ENCODE results near the gene HS2ST1.

HS2ST1 gene

DNA sequence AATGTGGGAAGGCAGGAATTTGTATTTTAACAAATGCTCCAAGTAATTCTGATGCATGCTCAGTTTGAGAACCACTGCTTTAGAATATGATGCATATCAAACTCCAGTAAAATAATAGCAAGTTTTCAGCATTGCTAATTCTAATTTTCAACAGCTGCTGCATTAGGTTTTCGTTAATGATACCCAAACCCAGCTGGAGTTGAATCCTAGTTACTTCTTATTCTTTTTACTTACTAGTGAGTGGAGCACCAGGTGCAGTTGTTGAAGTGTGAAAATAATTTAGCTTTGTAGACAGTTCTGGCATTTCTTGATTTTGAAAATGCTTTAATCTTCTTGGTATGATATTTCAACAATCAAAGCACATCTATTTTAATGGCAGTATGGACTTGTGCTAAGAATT lies 138.5 kb downstream of the HS2ST1 start:
- no peak for ATAC-seq
- TF ChIP-seq GLIS3 (CRISPR knock-in tag; IDR thresholded peaks at IDR 0.05): no peak
- TF ChIP-seq PATZ1 (CRISPR knock-in tag; IDR thresholded peaks at IDR 0.05; ENCODE audit: borderline replicate concordance): no peak

- TF ChIP-seq TOX (CRISPR knock-in tag; IDR thresholded peaks at IDR 0.05; ENCODE audit: borderline replicate concordance): no peak
- no peak for TF ChIP-seq ARNTL (CRISPR knock-in tag; IDR thresholded peaks at IDR 0.05; ENCODE audit: borderline replicate concordance, low read depth)
- ATAC-seq: no peak
Measured at GRCh38 chr1:87053446-87053845, 139.0 kb downstream of the HS2ST1 start.

GRCh38 chr1:87056974-87057373 lies 142.5 kb downstream of the HS2ST1 start:
- no peak for TF ChIP-seq CREB5 (CRISPR knock-in tag; IDR thresholded peaks at IDR 0.05; ENCODE audit: low read depth)
- TF ChIP-seq ESRRG (CRISPR knock-in tag; IDR thresholded peaks at IDR 0.05): no peak
- no peak for TF ChIP-seq CSDC2 (CRISPR knock-in tag; IDR thresholded peaks at IDR 0.05)
- TF ChIP-seq PATZ1 (CRISPR knock-in tag; IDR thresholded peaks at IDR 0.05; ENCODE audit: borderline replicate concordance): no peak
- no peak for TF ChIP-seq ZNF8 (CRISPR knock-in tag; IDR thresholded peaks at IDR 0.05)
- TF ChIP-seq ZFP30 (CRISPR knock-in tag; IDR thresholded peaks at IDR 0.05): no peak
- TF ChIP-seq ISL1 (CRISPR knock-in tag; IDR thresholded peaks at IDR 0.05): no peak
- no peak for ATAC-seq

GRCh38 chr1:87058343-87058649 lies 143.9 kb downstream of the HS2ST1 start:
- TF ChIP-seq CREB5 (CRISPR knock-in tag; IDR thresholded peaks at IDR 0.05; ENCODE audit: low read depth): no peak
- no peak for TF ChIP-seq PATZ1 (CRISPR knock-in tag; IDR thresholded peaks at IDR 0.05; ENCODE audit: borderline replicate concordance)
- TF ChIP-seq BACH2 (CRISPR knock-in tag; IDR thresholded peaks at IDR 0.05; ENCODE audit: borderline replicate concordance): no peak
- no peak for TF ChIP-seq ZNF70 (CRISPR knock-in tag; IDR thresholded peaks at IDR 0.05)
- TF ChIP-seq GLIS3 (CRISPR knock-in tag; IDR thresholded peaks at IDR 0.05): no peak
- TF ChIP-seq ZFP30 (CRISPR knock-in tag; IDR thresholded peaks at IDR 0.05): no peak
- TF ChIP-seq TCF4 (CRISPR knock-in tag; IDR thresholded peaks at IDR 0.05; ENCODE audit: borderline replicate concordance): no peak
- TF ChIP-seq ZFP3 (CRISPR knock-in tag; IDR thresholded peaks at IDR 0.05): no peak
- no peak for TF ChIP-seq ESRRG (CRISPR knock-in tag; IDR thresholded peaks at IDR 0.05)
- no peak for TF ChIP-seq ZNF565 (CRISPR knock-in tag; conservative IDR thresholded peaks at IDR 0.05; ENCODE audit: low read depth)
- TF ChIP-seq ZC3H10 (CRISPR knock-in tag; IDR thresholded peaks at IDR 0.05): no peak
- TF ChIP-seq RARB (CRISPR knock-in tag; IDR thresholded peaks at IDR 0.05): no peak
- TF ChIP-seq PPARA (CRISPR knock-in tag; IDR thresholded peaks at IDR 0.05; ENCODE audit: borderline replicate concordance): no peak
- TF ChIP-seq, protein P1, sequence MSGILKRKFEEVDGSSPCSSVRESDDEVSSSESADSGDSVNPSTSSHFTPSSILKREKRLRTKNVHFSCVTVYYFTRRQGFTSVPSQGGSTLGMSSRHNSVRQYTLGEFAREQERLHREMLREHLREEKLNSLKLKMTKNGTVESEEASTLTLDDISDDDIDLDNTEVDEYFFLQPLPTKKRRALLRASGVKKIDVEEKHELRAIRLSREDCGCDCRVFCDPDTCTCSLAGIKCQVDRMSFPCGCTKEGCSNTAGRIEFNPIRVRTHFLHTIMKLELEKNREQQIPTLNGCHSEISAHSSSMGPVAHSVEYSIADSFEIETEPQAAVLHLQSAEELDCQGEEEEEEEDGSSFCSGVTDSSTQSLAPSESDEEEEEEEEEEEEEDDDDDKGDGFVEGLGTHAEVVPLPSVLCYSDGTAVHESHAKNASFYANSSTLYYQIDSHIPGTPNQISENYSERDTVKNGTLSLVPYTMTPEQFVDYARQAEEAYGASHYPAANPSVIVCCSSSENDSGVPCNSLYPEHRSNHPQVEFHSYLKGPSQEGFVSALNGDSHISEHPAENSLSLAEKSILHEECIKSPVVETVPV (CRISPR knock-in tag; IDR thresholded peaks at IDR 0.05): no peak
- TF ChIP-seq ZNF8 (CRISPR knock-in tag; IDR thresholded peaks at IDR 0.05): no peak
- TF ChIP-seq, protein P2, sequence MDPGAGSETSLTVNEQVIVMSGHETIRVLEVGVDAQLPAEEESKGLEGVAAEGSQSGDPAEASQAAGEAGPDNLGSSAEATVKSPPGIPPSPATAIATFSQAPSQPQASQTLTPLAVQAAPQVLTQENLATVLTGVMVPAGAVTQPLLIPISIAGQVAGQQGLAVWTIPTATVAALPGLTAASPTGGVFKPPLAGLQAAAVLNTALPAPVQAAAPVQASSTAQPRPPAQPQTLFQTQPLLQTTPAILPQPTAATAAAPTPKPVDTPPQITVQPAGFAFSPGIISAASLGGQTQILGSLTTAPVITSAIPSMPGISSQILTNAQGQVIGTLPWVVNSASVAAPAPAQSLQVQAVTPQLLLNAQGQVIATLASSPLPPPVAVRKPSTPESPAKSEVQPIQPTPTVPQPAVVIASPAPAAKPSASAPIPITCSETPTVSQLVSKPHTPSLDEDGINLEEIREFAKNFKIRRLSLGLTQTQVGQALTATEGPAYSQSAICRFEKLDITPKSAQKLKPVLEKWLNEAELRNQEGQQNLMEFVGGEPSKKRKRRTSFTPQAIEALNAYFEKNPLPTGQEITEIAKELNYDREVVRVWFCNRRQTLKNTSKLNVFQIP (CRISPR knock-in tag; IDR thresholded peaks at IDR 0.05; ENCODE audit: borderline replicate concordance, low read depth): no peak
- TF ChIP-seq SNAI2 (CRISPR knock-in tag; IDR thresholded peaks at IDR 0.05): no peak
- no peak for TF ChIP-seq ISL1 (CRISPR knock-in tag; IDR thresholded peaks at IDR 0.05)
- no peak for TF ChIP-seq TOX (CRISPR knock-in tag; IDR thresholded peaks at IDR 0.05; ENCODE audit: borderline replicate concordance)
- no peak for ATAC-seq

Measured in SK-N-SH treated with all-trans-retinoic acid at 6 μM for 48 hours (cell line).